ENCODE data around the gene NDUFB10.

DNA sequence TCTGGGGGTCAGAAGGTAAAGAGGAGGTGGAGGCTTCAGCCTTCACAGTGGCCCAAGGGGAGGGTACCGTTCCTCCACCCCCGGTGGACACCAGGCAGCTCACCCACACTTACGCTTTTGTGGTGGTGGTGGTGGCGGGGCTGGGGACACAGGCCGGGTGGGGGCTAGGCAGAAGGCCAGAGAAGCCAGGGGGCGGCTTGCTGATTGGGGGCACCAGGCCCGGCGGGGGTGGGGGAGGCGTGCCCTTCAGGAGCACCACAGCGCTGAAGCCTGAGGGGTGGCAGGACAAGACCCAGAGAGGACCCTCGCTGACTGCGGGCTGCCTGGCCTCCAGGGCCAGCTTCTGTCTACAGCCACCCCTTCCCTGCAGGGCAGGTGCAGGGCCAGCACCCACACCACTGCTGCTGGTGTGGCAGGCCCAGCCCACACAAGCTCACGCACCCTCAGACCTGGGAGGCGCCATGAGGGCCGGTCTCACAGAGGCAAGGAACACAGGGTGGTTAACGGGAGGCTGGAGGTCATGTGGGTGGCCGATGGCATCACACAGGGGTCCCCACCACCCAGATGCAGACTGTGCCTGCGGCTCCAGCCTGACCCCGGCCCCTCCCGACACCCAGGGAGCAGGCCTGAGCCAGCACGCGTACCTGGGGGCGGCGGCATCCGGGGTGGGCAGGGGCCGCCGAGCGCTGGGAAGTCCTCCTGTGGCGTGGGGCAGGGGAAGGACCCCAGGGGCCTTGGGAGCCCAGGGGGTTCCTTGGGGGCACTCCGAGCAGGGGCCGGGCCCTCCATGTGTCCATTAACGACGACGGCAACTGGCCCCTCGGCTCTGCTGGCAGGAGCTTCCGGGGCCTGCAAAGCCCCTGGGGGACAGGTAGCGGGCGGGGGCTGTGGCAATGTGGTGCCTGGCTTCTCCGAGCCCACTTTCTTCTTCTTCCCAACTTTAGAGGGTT is 39.8 kb downstream of the NDUFB10 start:
- TF ChIP-seq, protein P1, sequence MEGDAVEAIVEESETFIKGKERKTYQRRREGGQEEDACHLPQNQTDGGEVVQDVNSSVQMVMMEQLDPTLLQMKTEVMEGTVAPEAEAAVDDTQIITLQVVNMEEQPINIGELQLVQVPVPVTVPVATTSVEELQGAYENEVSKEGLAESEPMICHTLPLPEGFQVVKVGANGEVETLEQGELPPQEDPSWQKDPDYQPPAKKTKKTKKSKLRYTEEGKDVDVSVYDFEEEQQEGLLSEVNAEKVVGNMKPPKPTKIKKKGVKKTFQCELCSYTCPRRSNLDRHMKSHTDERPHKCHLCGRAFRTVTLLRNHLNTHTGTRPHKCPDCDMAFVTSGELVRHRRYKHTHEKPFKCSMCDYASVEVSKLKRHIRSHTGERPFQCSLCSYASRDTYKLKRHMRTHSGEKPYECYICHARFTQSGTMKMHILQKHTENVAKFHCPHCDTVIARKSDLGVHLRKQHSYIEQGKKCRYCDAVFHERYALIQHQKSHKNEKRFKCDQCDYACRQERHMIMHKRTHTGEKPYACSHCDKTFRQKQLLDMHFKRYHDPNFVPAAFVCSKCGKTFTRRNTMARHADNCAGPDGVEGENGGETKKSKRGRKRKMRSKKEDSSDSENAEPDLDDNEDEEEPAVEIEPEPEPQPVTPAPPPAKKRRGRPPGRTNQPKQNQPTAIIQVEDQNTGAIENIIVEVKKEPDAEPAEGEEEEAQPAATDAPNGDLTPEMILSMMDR (IDR thresholded peaks at IDR 0.05), result no peak
- no peak for TF ChIP-seq POLR2A (IDR thresholded peaks at IDR 0.05)
- TF ChIP-seq EP300 (IDR thresholded peaks at IDR 0.05), result no peak
